HG02884 (cell line): ENCODE data around the gene COA1.
"Not testable (repeated sequence)": the region's sequence is repeated elsewhere in the genome, so short reads cannot be mapped to it uniquely, and the experiment has no call there.

Source experiments
- ATAC-seq: cut with Tn5 transposase; IDR thresholded peaks from one replicate; pipeline ENCODE4 v1.9.1; 2021; ENCODE audit warnings: mild to moderate bottlenecking, moderate library complexity; ENCODE audit not compliant: unreplicated experiment

Gene COA1

GRCh38 chr7:43729214-43729923 lies at the start of gene COA1:
Gene COA1 (minus strand): TSS chr7:43729523. CDS start chr7:43648614, 80,909 bp downstream.
- peak; percentile 82 for ATAC-seq

- not testable (repeated sequence) for ATAC-seq
These were observed 49.1 kb upstream of the COA1 start for GRCh38 chr7:43778293-43779044.

GRCh38 chr7:43775255-43775654 lies 45.9 kb upstream of the COA1 start:
- not testable (repeated sequence) for ATAC-seq

- not testable (repeated sequence) for ATAC-seq
These were observed 43.9 kb upstream of the COA1 start for GRCh38 chr7:43773268-43773667.

GRCh38 chr7:43771573-43771972 lies 42.2 kb upstream of the COA1 start:
- ATAC-seq = no peak

GRCh38 chr7:43771128-43771527 lies 41.8 kb upstream of the COA1 start:
- no peak for ATAC-seq

GRCh38 chr7:43769791-43770465 lies 40.6 kb upstream of the COA1 start:
- ATAC-seq = no peak

GRCh38 chr7:43769281-43769680 lies 40.0 kb upstream of the COA1 start:
- ATAC-seq = no peak

GRCh38 chr7:43768887-43769272 lies 39.6 kb upstream of the COA1 start:
- no peak for ATAC-seq

- ATAC-seq = no peak
These were observed 39.0 kb upstream of the COA1 start for GRCh38 chr7:43768201-43768886.

GRCh38 chr7:43767311-43767710 lies 38.0 kb upstream of the COA1 start:
- ATAC-seq = no peak

GRCh38 chr7:43766564-43766963 lies 37.2 kb upstream of the COA1 start:
- ATAC-seq = no peak

GRCh38 chr7:43764807-43765491 lies 35.6 kb upstream of the COA1 start:
- ATAC-seq = no peak

GRCh38 chr7:43764039-43764761 lies 34.9 kb upstream of the COA1 start:
- ATAC-seq = peak; percentile 66

GRCh38 chr7:43763183-43763582 lies 33.9 kb upstream of the COA1 start:
- ATAC-seq = no peak

- no peak for ATAC-seq
These were observed 32.8 kb upstream of the COA1 start for GRCh38 chr7:43761938-43762692.

- ATAC-seq = no peak
These were observed 32.1 kb upstream of the COA1 start for GRCh38 chr7:43761382-43761781.

GRCh38 chr7:43760861-43761260 lies 31.5 kb upstream of the COA1 start:
- ATAC-seq = no peak
